Tibial nerve (tissue), 4 donors: Measurements from ENCODE around the gene ATG7.

Experiments used
- EP300 ChIP-seq, 2 donors: sonication (generic); formaldehyde crosslinking; IDR thresholded peaks; one replicate each; pipeline ENCODE4 v1.6.1; 2017; ENCODE audit warnings: antibody characterized with exemption in 2 of 2, mild to moderate bottlenecking in 1 of 2
- POLR2A ChIP-seq, 2 donors: fragments of 450-650 bp; IDR thresholded peaks; one replicate each; pipeline ENCODE4 v1.6.1; 2017; ENCODE audit warnings: antibody characterized with exemption in 2 of 2, mild to moderate bottlenecking in 2 of 2, moderate library complexity in 2 of 2
- TF ChIP-seq, protein P1 (sequence below), 5 experiments: fragments of 200-600 bp in 3 of 5; fragments of 450-650 bp in 2 of 5; sonication (generic) in 3 of 5; IDR thresholded peaks; one replicate each; pipeline ENCODE4 v1.5.1; 2016 to 2019; ENCODE audit warnings: antibody characterized with exemption in 5 of 5, mild to moderate bottlenecking in 3 of 5, moderate library complexity in 2 of 5

DNA sequence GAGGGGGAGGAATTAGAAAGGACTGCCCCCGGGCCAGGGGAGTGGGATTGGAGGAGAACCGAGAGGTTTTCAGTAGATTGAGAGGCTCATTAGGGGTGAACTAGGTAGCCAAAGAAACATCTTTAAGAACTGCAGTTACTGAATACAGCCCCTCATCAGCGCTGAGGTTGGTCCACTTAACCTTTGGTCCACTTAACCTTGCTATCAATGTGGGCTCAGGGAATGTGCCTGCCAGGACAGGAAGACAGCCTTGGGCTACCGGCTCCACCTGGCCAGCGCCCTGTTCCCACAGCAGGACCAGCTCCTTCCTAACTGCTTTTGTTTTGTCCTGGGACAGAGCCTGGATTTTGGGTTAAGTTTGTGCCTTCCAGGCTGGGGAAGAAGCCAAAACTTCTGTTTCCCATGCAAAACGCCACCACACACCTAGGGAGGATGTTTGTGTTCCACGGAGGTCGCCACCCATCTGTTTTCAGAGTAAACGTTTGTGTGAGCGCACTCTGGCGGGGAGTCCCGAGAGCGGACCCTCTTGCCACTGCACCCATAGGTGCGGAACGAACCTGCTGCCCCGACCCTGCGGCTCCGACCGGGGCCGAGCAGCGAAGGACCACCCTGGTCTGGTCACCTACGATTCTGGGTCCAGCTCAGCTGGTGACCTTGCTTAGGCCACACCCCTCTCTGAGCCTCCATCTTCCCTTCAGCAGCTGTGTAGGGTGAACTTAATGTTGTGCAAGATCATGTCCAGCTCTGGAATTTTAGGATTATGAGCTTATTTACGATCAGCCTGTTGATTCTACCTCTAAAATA lies 264.1 kb downstream of the ATG7 start:
- TF ChIP-seq, protein P1, sequence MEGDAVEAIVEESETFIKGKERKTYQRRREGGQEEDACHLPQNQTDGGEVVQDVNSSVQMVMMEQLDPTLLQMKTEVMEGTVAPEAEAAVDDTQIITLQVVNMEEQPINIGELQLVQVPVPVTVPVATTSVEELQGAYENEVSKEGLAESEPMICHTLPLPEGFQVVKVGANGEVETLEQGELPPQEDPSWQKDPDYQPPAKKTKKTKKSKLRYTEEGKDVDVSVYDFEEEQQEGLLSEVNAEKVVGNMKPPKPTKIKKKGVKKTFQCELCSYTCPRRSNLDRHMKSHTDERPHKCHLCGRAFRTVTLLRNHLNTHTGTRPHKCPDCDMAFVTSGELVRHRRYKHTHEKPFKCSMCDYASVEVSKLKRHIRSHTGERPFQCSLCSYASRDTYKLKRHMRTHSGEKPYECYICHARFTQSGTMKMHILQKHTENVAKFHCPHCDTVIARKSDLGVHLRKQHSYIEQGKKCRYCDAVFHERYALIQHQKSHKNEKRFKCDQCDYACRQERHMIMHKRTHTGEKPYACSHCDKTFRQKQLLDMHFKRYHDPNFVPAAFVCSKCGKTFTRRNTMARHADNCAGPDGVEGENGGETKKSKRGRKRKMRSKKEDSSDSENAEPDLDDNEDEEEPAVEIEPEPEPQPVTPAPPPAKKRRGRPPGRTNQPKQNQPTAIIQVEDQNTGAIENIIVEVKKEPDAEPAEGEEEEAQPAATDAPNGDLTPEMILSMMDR (IDR thresholded peaks at IDR 0.05) = no peak
- no peak for TF ChIP-seq POLR2A (IDR thresholded peaks at IDR 0.05)
- TF ChIP-seq EP300 (IDR thresholded peaks at IDR 0.05) = no peak
